Measurements from ENCODE around the gene ECM2.

The ECM2 gene

DNA sequence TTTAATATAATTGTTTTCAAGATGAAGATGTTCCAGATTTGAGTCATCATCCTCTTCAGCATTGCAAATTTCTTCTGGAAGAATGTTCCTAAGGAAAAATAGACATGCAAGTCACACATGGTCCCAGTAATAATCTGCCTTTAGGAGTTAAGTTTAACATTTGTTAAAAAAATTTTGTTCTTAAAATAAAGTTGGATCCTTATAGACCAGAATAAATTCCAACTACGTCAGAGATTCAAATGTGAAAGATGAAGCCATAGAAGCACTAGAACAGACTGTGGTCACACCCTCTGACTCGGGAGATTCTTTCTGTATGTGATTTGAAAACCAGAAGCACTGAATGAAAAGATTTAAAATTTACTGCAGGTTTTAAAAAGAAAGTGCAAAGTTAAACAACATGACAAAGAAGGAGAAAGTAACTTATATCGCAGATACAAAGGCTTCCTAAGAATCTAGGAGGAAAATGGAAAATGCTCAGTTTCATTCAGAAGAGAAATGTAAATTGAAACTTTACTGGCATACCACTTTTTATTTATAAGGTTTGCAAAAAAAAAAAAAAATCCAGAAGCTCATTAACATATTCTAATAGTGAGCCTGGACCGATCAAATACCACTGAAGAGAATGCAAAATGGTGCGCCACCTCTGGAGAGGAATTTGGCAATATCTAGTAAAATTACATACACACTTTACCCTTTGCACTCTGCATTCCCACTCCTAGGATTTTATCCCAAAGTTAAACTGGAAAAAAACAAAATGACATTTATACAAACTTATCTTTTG is 39.2 kb downstream of the ECM2 start:
- no peak for DNase-seq

GRCh38 chr9:92494856-92495255 is 40.9 kb downstream of the ECM2 start:
- no peak for DNase-seq

- no peak for DNase-seq
These were observed 41.9 kb downstream of the ECM2 start for GRCh38 chr9:92493749-92494387.

- no peak for DNase-seq
These were observed 42.9 kb downstream of the ECM2 start for GRCh38 chr9:92492781-92493401.

DNA sequence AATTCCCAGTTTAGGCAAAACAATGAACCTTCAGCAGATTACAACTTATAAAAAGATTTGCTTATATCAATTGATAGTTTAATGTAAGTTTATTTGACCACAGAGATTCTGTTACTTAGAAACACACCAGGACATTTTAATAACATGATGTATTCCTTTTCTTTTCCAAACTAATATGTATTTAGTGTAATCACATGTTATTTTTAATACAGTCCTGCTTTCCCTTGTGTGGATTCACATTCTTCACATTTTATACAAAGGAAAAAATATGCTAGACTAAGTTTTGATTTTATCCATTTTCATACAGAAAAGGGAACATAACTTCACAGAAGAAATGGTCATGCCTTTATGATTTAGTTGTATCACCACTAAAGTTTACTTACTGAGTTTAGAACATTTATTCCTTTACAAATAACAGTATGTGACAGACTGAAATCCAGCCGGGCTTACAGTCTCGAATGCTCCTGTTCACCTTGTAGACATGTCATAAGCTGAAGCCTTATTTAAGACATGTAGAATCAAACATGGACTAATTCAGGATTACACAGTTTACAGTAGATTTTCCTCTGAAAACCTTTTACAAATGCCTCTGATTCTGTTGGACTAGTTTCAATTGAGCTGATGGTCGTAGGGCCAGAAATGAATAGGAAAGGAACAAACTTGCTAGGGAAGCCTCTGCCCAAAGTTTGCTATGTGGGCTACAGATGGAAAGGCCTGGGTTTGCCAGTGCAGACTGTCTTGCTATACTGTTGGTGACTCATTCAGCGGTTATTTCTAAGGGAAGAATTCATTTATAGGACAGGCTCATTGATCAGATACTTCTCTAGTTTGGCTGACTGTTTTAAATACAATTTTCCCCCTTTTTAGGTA is 46.9 kb downstream of the ECM2 start:
- DNase-seq = no peak

- DNase-seq = no peak
These were observed 49.4 kb downstream of the ECM2 start for GRCh38 chr9:92486371-92486770.

GRCh38 chr9:92484563-92484962 is 51.2 kb downstream of the ECM2 start:
- no peak for DNase-seq

DNA sequence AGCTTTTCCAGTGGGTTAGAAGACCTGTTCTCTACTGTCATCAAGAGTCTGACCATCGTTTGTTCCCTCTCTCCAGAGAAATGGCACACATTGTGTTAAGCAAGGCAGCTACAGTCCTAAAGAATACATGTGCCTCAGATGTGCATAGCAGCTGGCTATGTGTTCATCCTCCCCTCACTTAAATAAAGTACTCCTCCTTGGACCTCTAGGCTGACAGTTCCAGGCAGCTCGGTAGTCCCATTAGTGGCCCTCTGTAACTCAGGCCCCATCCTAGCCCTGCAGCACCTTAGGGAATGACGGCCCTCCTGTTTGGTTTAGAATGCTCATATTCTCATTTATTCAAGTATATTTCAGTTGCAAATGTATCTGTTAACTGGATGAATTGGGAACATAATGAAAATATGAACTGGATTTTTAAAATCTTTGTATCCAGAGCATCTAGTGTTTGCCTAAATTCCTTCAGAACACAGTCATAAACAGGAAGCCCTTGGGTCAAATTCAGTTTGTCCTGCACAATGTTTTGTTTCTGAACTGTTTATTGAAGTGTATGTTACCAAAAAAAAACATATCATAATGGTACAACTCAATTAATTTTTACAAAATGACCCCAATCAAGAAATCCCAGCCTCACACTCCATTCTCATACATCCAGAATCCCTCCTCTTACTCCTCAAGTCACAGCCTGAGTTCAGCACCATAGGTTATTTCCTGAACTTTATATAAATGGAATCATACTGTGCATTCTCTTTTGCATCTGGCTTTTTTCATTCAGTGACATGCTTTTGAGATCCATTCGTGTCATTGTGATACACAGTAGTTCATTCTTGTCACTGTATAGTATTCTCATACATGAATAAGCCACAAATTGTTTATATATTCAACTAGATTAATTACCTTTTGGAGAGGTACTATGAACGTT is 51.9 kb downstream of the ECM2 start:
- no peak for DNase-seq

DNA sequence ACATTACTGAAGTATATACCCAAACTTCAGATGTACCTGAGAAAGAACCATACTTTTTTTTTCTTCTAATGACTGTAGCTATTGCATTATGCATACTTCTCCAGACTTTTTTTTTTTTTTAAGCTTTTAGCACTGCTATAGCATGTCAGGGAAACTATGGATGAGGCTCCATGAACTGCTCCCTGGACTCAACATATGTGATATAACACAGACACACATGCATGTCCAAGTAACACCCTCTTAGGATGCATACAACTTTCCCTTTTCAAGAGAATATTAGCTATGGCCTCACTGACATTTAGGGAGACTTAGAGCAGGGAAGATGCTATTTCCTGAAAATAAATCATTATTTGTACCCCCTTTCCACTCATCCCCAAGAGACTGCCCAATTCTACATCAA is 53.0 kb downstream of the ECM2 start:
- no peak for DNase-seq

GRCh38 chr9:92482329-92482728 is 53.5 kb downstream of the ECM2 start, which contains the start of gene ASPN:
Gene ASPN (minus strand): TSS chr9:92482506.
- no peak for DNase-seq

DNA sequence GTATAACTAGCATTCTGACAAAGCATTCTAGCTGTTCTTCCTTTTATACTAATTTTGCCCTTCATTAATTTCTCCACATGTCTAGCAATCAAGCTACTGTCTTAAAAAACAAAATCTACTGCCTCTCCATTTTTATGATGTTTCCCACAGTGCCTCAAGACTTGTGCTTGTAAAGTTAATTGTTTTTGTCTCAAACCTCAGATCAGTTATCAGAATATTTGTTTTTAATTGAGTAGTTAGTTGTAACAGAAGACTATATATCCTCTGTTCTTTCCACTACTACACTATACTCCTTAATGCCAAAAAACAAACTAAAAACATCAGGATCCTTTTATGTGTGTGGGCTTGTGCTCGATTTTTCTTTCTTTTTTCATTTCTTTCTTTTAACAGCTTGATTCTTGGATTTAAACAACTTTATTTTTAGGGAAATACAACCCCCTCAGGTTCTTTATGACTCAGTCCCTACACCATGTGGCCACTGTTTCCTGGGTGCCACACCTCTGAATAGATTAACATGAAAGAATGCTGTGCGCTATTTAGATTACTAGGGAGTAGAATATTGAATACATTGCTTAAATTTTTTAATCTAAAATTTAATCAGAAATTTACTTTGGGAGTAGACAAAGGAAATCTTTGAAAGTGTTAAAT is 54.7 kb downstream of the ECM2 start:
- DNase-seq = no peak

- DNase-seq = no peak
These were observed 55.5 kb downstream of the ECM2 start for GRCh38 chr9:92480291-92480771.

- DNase-seq = no peak
These were observed 56.4 kb downstream of the ECM2 start for GRCh38 chr9:92479346-92479745.

GRCh38 chr9:92478783-92479182 is 57.0 kb downstream of the ECM2 start:
- DNase-seq = no peak

- no peak for DNase-seq
These were observed 58.8 kb downstream of the ECM2 start for GRCh38 chr9:92476962-92477361.

DNA sequence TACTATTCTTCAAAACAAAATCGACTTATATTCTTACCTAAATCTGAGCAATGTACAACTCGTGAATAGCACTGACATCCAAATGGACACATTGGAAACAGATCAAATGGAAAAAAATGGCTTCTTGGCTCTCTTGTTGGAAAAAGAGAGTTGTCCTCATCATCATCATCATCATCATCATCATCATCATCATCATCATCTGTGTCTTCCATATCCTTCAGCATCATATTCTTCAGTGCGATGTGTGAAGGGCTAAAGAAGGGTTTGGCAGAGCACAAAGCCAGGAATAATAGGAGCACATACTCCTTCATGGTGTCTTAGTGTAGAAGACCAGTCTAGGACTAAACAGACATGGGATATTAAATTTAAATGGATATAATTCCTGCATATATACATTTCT is 61.2 kb downstream of the ECM2 start:
- no peak for DNase-seq

GRCh38 chr9:92468206-92468605 is 67.6 kb downstream of the ECM2 start:
- DNase-seq = no peak

DNA sequence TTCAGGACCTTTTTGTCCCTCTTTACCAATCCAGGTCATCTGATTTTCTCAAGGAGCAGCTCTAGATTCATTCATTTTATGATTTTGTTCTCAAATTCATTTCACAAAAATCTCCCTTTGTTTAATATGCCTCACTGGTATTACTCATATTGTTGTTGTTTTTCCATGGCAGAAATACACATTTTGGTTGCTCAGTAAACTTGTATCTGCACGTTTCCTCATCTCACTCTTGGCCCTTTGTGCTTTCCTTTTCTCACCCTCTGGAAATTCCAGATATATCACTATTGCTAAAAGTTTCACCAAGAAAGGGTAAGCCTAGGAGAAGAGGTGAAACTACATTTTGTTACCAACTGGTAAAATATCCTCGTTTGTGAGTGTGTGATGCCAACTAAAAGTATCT is 68.3 kb downstream of the ECM2 start:
- no peak for DNase-seq

GRCh38 chr9:92467041-92467440 is 68.7 kb downstream of the ECM2 start:
- no peak for DNase-seq

- DNase-seq = no peak
These were observed 71.8 kb downstream of the ECM2 start for GRCh38 chr9:92463984-92464383.

GRCh38 chr9:92463387-92463786 is 72.4 kb downstream of the ECM2 start:
- no peak for DNase-seq
